ENCODE data around the gene DOP1A.

- TF ChIP-seq CTCF (IDR thresholded peaks at IDR 0.05) (no peak), POLR2A (IDR thresholded peaks at IDR 0.05) (no peak), POLR2AphosphoS5 (IDR thresholded peaks at IDR 0.05) (no peak), EP300 (IDR thresholded peaks at IDR 0.05) (no peak)
These were observed 121.0 kb downstream of the DOP1A start for GRCh38 chr6:83188501-83188900.
